HepG2 (cell line): Measurements from ENCODE around the gene SLCO3A1. TPM values are rescaled to one million over a fixed set of nuclear protein-coding genes. Genes with fewer than 3 reads are reported as not detected.

ENCODE experiments used
- ATAC-seq: fragments of 200-7000 bp; cut with Tn5 transposase; 3 replicates; pipeline ENCODE4 v1.9.1; 2020; ENCODE audit warnings: mild to moderate bottlenecking, moderate library complexity
- BruUV-seq: library from RNA; stranded (reverse); fragments of 400-500 nt; replicated peaks from 2 replicates; lab custom pipeline; 2021; lab: Mats Ljungman, UMichigan
- CTCF ChIA-PET: fragments of 300-600 bp; formaldehyde crosslinking; extraction: SDS; loops from one replicate; lab custom pipeline; 2021; ENCODE audit warnings: low total read pairs, inconsistent platforms, low intra/inter-chr PET ratio; lab: Yijun Ruan, JAX
- POLR2A ChIA-PET: fragments of 350-600 bp; sonication (Branson Sonifier 250); formaldehyde crosslinking; loops from one replicate; lab custom pipeline; 2020; ENCODE audit warnings: antibody characterized with exemption, inconsistent platforms; lab: Yijun Ruan, JAX
- DNase-seq: peaks from one replicate; pipeline ENCODE4 v3.0.0-alpha.2; 2015; ENCODE audit warnings: low spot score
- FAIRE-seq: peaks from 3 replicates; lab custom pipeline; 2011; peaks lifted over from hg19 to GRCh38; lab: Jason Lieb, UNC
- H2AFZ ChIP-seq: one replicate; pipeline ENCODE4 v1.6.1; 2011; ENCODE audit warnings: low read length, inconsistent platforms
- H3K27ac ChIP-seq: fragments of 300-600 bp; 3 replicates; pipeline ENCODE4 v1.8.0; 2011; ENCODE audit warnings: mixed run types, mild to moderate bottlenecking, mixed read lengths, low read length, inconsistent platforms; ENCODE audit not compliant: insufficient read depth; ENCODE audit errors: extremely low read length
- H3K27me3 ChIP-seq, 2 experiments: fragments of 200-600 bp in 1 of 2; 2 replicates in 1 of 2; 3 replicates in 1 of 2; pipeline versions ENCODE4 v1.6.0 to v1.8.0; 2011; ENCODE audit warnings: low read length in 2 of 2, mild to moderate bottlenecking in 2 of 2, moderate library complexity in 2 of 2, inconsistent platforms in 1 of 2; ENCODE audit not compliant: insufficient read depth in 2 of 2, control insufficient read depth in 1 of 2
- H3K36me3 ChIP-seq, 2 experiments: fragments of 200-600 bp in 1 of 2; replicated peaks in 1 of 2; 2 replicates in 1 of 2; 3 replicates in 1 of 2; pipeline versions ENCODE4 v1.5.1 to v1.8.0; 2011; ENCODE audit warnings: low read length in 2 of 2, inconsistent platforms in 1 of 2; ENCODE audit not compliant: insufficient read depth in 2 of 2, control insufficient read depth in 1 of 2
- H3K4me1 ChIP-seq: 2 replicates; pipeline ENCODE4 v1.5.1; 2012; ENCODE audit warnings: low read length, inconsistent platforms; ENCODE audit not compliant: insufficient read depth
- H3K4me2 ChIP-seq: 2 replicates; pipeline ENCODE4 v1.6.0; 2011; ENCODE audit warnings: low read depth, low read length, inconsistent platforms
- H3K4me3 ChIP-seq, 3 experiments: fragments of 200-600 bp in 1 of 3; sonication (generic), shearing (Covaris generic) in 1 of 3; replicated peaks in 1 of 3; 2 replicates each; pipeline ENCODE4 v1.5.1; 2011 to 2016; ENCODE audit warnings: low read length in 3 of 3, inconsistent platforms in 2 of 3, low read depth in 2 of 3, mild to moderate bottlenecking in 2 of 3, control low read depth in 1 of 3, mixed read lengths in 1 of 3; ENCODE audit not compliant: insufficient read depth in 1 of 3
- H3K79me2 ChIP-seq: one replicate; pipeline ENCODE4 v1.6.1; 2011; ENCODE audit warnings: low read length, inconsistent platforms; ENCODE audit not compliant: insufficient read depth
- H3K9ac ChIP-seq: 2 replicates; pipeline ENCODE4 v1.6.0; 2011; ENCODE audit warnings: mild to moderate bottlenecking, low read depth, low read length, inconsistent platforms; ENCODE audit not compliant: insufficient read depth
- H3K9me3 ChIP-seq: 2 replicates; pipeline ENCODE4 v1.5.1; 2012; ENCODE audit warnings: mild to moderate bottlenecking, low read length
- H4K20me1 ChIP-seq: 2 replicates; pipeline ENCODE4 v1.6.0; 2011; ENCODE audit warnings: inconsistent platforms, mild to moderate bottlenecking, low read length, moderate library complexity; ENCODE audit not compliant: insufficient read depth
- CCDC6 ChIP-seq: sonication (generic); formaldehyde crosslinking; IDR thresholded peaks from 2 replicates; pipeline ENCODE4 v1.8.1; 2022; ENCODE audit warnings: mild to moderate bottlenecking, missing genetic modification reagents, moderate library complexity
- GATA4 ChIP-seq: sonication (generic); IDR thresholded peaks from 2 replicates; pipeline ENCODE4 v1.6.1; 2016; ENCODE audit warnings: antibody characterized with exemption, low read depth, borderline replicate concordance
- KLF11 ChIP-seq: IDR thresholded peaks from 2 replicates; pipeline ENCODE4 v1.6.1; 2016; ENCODE audit warnings: missing compliant biosample characterization
- NFRKB ChIP-seq: fragments of 450-650 bp; IDR thresholded peaks from 2 replicates; pipeline ENCODE4 v1.6.1; 2017
- NFYC ChIP-seq: IDR thresholded peaks from 2 replicates; pipeline ENCODE4 v1.6.1; 2016; ENCODE audit warnings: missing genetic modification reagents, missing compliant biosample characterization
- SMAD3 ChIP-seq: sonication (generic); formaldehyde crosslinking; IDR thresholded peaks from 2 replicates; pipeline ENCODE4 v1.4.0; 2020; ENCODE audit warnings: missing genetic modification reagents
- TAF1 ChIP-seq: sonication (generic); formaldehyde crosslinking; IDR thresholded peaks from 2 replicates; pipeline ENCODE4 v1.4.0; 2020; ENCODE audit warnings: missing genetic modification reagents
- TAF15 ChIP-seq: fragments of 200-400 bp; formaldehyde crosslinking; IDR thresholded peaks from one replicate; pipeline ENCODE4 v1.6.1; 2018; ENCODE audit warnings: mild to moderate bottlenecking, low read depth, low read length; ENCODE audit not compliant: poor library complexity, severe bottlenecking
- TSC22D2 ChIP-seq: sonication (generic); formaldehyde crosslinking; IDR thresholded peaks from 2 replicates; pipeline ENCODE4 v1.5.1; 2020; ENCODE audit warnings: missing genetic modification reagents, mild to moderate bottlenecking, borderline replicate concordance
- ZFP41 ChIP-seq: sonication (generic); formaldehyde crosslinking; IDR thresholded peaks from 2 replicates; pipeline ENCODE4 v1.4.0; 2020; ENCODE audit warnings: mild to moderate bottlenecking, missing genetic modification reagents, borderline replicate concordance
- ZNF460 ChIP-seq: sonication (generic); formaldehyde crosslinking; IDR thresholded peaks from 2 replicates; pipeline ENCODE4 v1.5.1; 2020; ENCODE audit warnings: missing genetic modification reagents, mild to moderate bottlenecking, borderline replicate concordance
- ZNF816 ChIP-seq: sonication (generic); formaldehyde crosslinking; IDR thresholded peaks from 2 replicates; pipeline ENCODE4 v1.8.0; 2022; ENCODE audit warnings: missing genetic modification reagents, mild to moderate bottlenecking, borderline replicate concordance
- WGBS: methylation state at CpG from one replicate; pipeline ENCODE4 v1.1.6; 2017; ENCODE audit warnings: low lambda C conversion rate; 5-methylcytosine and 5-hydroxymethylcytosine counted together
- in situ Hi-C: cut with HindIII; loops from 2 replicates; pipeline ENCODE4 v1.10.0; 2017; ENCODE audit warnings: low pct_unique_long_range_greater_than_20kb; ENCODE audit not compliant: extremely low pct_ligation_motif_present
- intact Hi-C: fragments of 100-400 bp; cut with micrococcal nuclease; formaldehyde crosslinking; loops from one replicate; pipeline ENCODE4 v1.10.0; 2022; ENCODE audit not compliant: unreplicated experiment
- polyA plus RNA-seq, 8 experiments: library from polyadenylated mRNA; depleted of rRNA in 3 of 8; stranded (reverse) in 7 of 8; unstranded in 1 of 8; fragments of >200 nt; fragmentation: Illumina TruSeq in 4 of 8; extraction: Trizol in 4 of 8; gene quantifications; 2 replicates each; pipeline versions ENCODE4 v1.2.1 to v1.2.3, GENCODE V29; 2011 to 2016; ENCODE audit warnings: low read depth in 4 of 8, missing spikeins in 1 of 8, mixed read lengths in 1 of 8; ENCODE audit not compliant: insufficient read depth in 1 of 8
- total RNA-seq, 5 experiments: library from RNA; depleted of rRNA; stranded (reverse); fragments of >200 nt; fragmentation: Illumina TruSeq; extraction: Trizol; gene quantifications; 2 replicates each; pipeline ENCODE4 v1.2.3, GENCODE V29; 2016; ENCODE audit warnings: low read depth in 1 of 5
- TF ChIP-seq, protein P1 (sequence below): IDR thresholded peaks from 2 replicates; pipeline ENCODE4 v1.6.1; 2016; ENCODE audit warnings: low read depth, control low read depth
- TF ChIP-seq, protein P2 (sequence below): sonication (generic); formaldehyde crosslinking; IDR thresholded peaks from 2 replicates; pipeline ENCODE4 v1.4.0; 2020; ENCODE audit warnings: missing genetic modification reagents
- TF ChIP-seq, protein P3 (sequence below): sonication (generic); formaldehyde crosslinking; IDR thresholded peaks from 2 replicates; pipeline ENCODE4 v1.5.0; 2020; ENCODE audit warnings: mild to moderate bottlenecking, missing genetic modification reagents, borderline replicate concordance
- TF ChIP-seq, protein P4 (sequence below): IDR thresholded peaks from 2 replicates; pipeline ENCODE4 v1.6.1; 2016; ENCODE audit warnings: low read depth
- TF ChIP-seq, protein P5 (sequence below): sonication (generic); formaldehyde crosslinking; IDR thresholded peaks from 2 replicates; pipeline ENCODE4 v1.8.0; 2022; ENCODE audit warnings: missing genetic modification reagents, mild to moderate bottlenecking, borderline replicate concordance

SLCO3A1 gene
- total and polyA plus RNA-seq, 2 of the 13 experiments (the other 11 are each of a cell fraction or from before 2014, with no cell fraction given) = 0.02 TPM; not detected in 1

GRCh38 chr15:92019706-92020105, 166.2 kb downstream of the SLCO3A1 start (continued):
- TF ChIP-seq, protein P1, sequence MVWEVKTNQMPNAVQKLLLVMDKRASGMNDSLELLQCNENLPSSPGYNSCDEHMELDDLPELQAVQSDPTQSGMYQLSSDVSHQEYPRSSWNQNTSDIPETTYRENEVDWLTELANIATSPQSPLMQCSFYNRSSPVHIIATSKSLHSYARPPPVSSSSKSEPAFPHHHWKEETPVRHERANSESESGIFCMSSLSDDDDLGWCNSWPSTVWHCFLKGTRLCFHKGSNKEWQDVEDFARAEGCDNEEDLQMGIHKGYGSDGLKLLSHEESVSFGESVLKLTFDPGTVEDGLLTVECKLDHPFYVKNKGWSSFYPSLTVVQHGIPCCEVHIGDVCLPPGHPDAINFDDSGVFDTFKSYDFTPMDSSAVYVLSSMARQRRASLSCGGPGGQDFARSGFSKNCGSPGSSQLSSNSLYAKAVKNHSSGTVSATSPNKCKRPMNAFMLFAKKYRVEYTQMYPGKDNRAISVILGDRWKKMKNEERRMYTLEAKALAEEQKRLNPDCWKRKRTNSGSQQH (CRISPR knock-in tag) = no peak
- TF ChIP-seq, protein P2, sequence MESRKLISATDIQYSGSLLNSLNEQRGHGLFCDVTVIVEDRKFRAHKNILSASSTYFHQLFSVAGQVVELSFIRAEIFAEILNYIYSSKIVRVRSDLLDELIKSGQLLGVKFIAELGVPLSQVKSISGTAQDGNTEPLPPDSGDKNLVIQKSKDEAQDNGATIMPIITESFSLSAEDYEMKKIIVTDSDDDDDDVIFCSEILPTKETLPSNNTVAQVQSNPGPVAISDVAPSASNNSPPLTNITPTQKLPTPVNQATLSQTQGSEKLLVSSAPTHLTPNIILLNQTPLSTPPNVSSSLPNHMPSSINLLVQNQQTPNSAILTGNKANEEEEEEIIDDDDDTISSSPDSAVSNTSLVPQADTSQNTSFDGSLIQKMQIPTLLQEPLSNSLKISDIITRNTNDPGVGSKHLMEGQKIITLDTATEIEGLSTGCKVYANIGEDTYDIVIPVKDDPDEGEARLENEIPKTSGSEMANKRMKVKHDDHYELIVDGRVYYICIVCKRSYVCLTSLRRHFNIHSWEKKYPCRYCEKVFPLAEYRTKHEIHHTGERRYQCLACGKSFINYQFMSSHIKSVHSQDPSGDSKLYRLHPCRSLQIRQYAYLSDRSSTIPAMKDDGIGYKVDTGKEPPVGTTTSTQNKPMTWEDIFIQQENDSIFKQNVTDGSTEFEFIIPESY (CRISPR knock-in tag) = no peak
- TF ChIP-seq, protein P3, sequence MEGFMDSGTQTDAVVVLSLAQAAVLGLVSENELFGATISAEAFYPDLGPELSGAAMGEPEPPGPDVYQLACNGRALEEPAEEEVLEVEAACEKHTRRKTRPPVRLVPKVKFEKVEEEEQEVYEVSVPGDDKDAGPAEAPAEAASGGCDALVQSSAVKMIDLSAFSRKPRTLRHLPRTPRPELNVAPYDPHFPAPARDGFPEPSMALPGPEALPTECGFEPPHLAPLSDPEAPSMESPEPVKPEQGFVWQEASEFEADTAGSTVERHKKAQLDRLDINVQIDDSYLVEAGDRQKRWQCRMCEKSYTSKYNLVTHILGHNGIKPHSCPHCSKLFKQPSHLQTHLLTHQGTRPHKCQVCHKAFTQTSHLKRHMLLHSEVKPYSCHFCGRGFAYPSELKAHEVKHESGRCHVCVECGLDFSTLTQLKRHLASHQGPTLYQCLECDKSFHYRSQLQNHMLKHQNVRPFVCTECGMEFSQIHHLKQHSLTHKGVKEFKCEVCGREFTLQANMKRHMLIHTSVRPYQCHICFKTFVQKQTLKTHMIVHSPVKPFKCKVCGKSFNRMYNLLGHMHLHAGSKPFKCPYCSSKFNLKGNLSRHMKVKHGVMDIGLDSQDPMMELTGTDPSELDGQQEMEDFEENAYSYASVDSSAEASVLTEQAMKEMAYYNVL = no peak
- TF ChIP-seq TSC22D2 = no peak
- no peak for TF ChIP-seq TAF1 (CRISPR knock-in tag)
- no peak for TF ChIP-seq NFYC (CRISPR knock-in tag)
- TF ChIP-seq, all 625 proteins: peak for 0

DNA sequence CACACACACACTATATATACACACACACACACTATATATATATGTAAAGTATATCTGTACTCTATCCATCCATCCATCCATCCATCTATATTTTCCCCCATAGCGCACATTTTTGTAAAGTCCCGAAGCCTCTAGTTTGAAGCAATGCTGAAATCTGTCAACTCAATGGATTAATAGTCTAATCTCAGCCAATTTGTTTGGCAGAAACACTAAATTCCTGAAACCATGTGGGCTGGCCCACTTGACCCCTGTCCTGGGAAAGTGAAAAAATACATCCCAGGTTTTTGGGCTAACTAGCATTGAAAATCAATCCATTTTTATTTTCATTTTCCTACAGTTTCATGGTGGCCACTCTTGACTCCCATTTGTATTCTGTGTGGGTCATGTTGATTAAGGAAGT, 166.7 kb downstream of the SLCO3A1 start:
- Histone ChIP-seq H2AFZ (no peak overlapping the region), H3K27me3 (no peaks in the 10 kb centered on the region; a peak in 2 of 5 replicates), H3K9ac (no peak overlapping the region), H3K4me3 (no peak overlapping the region), H3K79me2 (no peaks in the 10 kb centered on the region), H3K4me2 (no peak overlapping the region), H3K27ac (no peak overlapping the region), H3K9me3 (no peaks in the 10 kb centered on the region), H4K20me1 (no peaks in the 10 kb centered on the region), H3K4me1 (no peaks in the 10 kb centered on the region), H3K36me3 (no peaks in the 10 kb centered on the region)
- intact Hi-C loops = no loop called here
- in situ Hi-C loops = no loop called here
- ChIA-PET POLR2A (no interaction called here), CTCF (no interaction called here)
- 58% methylated on average over 2 of the region's 2 CpGs for WGBS
- DNase-seq = no peak
- no peak for ATAC-seq
- no TSS peak for BruUV-seq
- no peak for FAIRE-seq
- TF ChIP-seq NFRKB (no peak), ZNF816 (no peak), GATA4 (no peak), ZNF460 (CRISPR knock-in tag) (no peak), TAF15 (no peak), SMAD3 (CRISPR knock-in tag) (no peak), ZFP41 (CRISPR knock-in tag) (no peak), CCDC6 (CRISPR knock-in tag) (no peak), KLF11 (CRISPR knock-in tag) (no peak)
- TF ChIP-seq, protein P4, sequence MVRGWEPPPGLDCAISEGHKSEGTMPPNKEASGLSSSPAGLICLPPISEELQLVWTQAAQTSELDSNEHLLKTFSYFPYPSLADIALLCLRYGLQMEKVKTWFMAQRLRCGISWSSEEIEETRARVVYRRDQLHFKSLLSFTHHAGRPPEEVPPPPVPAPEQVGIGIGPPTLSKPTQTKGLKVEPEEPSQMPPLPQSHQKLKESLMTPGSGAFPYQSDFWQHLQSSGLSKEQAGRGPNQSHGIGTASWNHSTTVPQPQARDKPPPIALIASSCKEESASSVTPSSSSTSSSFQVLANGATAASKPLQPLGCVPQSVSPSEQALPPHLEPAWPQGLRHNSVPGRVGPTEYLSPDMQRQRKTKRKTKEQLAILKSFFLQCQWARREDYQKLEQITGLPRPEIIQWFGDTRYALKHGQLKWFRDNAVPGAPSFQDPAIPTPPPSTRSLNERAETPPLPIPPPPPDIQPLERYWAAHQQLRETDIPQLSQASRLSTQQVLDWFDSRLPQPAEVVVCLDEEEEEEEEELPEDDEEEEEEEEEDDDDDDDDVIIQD (CRISPR knock-in tag) = no peak
- TF ChIP-seq, protein P5, sequence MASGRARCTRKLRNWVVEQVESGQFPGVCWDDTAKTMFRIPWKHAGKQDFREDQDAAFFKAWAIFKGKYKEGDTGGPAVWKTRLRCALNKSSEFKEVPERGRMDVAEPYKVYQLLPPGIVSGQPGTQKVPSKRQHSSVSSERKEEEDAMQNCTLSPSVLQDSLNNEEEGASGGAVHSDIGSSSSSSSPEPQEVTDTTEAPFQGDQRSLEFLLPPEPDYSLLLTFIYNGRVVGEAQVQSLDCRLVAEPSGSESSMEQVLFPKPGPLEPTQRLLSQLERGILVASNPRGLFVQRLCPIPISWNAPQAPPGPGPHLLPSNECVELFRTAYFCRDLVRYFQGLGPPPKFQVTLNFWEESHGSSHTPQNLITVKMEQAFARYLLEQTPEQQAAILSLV (CRISPR knock-in tag) = no peak
